H1 (cell line): ENCODE results near the gene CA10.

Source experiments
- EZH2 ChIP-seq: fragments of 200-600 bp; sonication (generic); IDR thresholded peaks from 2 replicates; pipeline ENCODE4 v1.7.1; 2012; ENCODE audit warnings: low read depth, mild to moderate bottlenecking, moderate library complexity, low read length, inconsistent platforms; ENCODE audit not compliant: severe bottlenecking
- MAX ChIP-seq: IDR thresholded peaks from 2 replicates; pipeline ENCODE4 v1.6.1; 2012; ENCODE audit warnings: inconsistent platforms
- POLR2AphosphoS5 ChIP-seq: IDR thresholded peaks from 2 replicates; pipeline ENCODE4 v1.6.1; 2011; ENCODE audit warnings: low read depth, low read length
- TF ChIP-seq, protein P1 (sequence below), 3 experiments: IDR thresholded peaks; 1 replicate in 2 of 3; 2 replicates in 1 of 3; pipeline versions ENCODE4 v1.5.1 to v1.6.1; 2011; ENCODE audit warnings: low read length in 3 of 3, mild to moderate bottlenecking in 3 of 3, inconsistent platforms in 2 of 3, low read depth in 1 of 3, moderate library complexity in 1 of 3; ENCODE audit not compliant: insufficient read depth in 1 of 3; ENCODE audit errors: control extremely low read depth in 1 of 3

GRCh38 chr17:52136166-52136565, 22.3 kb downstream of the CA10 start:
- TF ChIP-seq MAX (no peak), EZH2 (no peak), POLR2AphosphoS5 (no peak)
- TF ChIP-seq, protein P1, sequence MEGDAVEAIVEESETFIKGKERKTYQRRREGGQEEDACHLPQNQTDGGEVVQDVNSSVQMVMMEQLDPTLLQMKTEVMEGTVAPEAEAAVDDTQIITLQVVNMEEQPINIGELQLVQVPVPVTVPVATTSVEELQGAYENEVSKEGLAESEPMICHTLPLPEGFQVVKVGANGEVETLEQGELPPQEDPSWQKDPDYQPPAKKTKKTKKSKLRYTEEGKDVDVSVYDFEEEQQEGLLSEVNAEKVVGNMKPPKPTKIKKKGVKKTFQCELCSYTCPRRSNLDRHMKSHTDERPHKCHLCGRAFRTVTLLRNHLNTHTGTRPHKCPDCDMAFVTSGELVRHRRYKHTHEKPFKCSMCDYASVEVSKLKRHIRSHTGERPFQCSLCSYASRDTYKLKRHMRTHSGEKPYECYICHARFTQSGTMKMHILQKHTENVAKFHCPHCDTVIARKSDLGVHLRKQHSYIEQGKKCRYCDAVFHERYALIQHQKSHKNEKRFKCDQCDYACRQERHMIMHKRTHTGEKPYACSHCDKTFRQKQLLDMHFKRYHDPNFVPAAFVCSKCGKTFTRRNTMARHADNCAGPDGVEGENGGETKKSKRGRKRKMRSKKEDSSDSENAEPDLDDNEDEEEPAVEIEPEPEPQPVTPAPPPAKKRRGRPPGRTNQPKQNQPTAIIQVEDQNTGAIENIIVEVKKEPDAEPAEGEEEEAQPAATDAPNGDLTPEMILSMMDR (IDR thresholded peaks at IDR 0.05; ENCODE audit: control extremely low read depth in 1 of 3, insufficient read depth in 1 of 3, low read depth in 1 of 3, low read length in 3 of 3), result no peak
